Suprapubic skin (tissue), 4 donors: ENCODE data around the gene SSTR4.

Experiments
- POLR2A ChIP-seq, 2 donors: fragments of 450-650 bp; IDR thresholded peaks; one replicate each; pipeline ENCODE4 v1.6.1; 2017; ENCODE audit warnings: antibody characterized with exemption in 2 of 2, mild to moderate bottlenecking in 2 of 2, moderate library complexity in 2 of 2
- POLR2AphosphoS5 ChIP-seq, 3 donors: sonication (generic); formaldehyde crosslinking; IDR thresholded peaks; one replicate each; pipeline ENCODE4 v1.6.1; 2017; ENCODE audit warnings: antibody characterized with exemption in 3 of 3
- TF ChIP-seq, protein P1 (sequence below), 2 donors: fragments of 200-600 bp in 1 of 2; fragments of 450-650 bp in 1 of 2; sonication (generic) in 1 of 2; IDR thresholded peaks; one replicate each; pipeline ENCODE4 v1.5.1; 2016 to 2019; ENCODE audit warnings: antibody characterized with exemption in 2 of 2, mild to moderate bottlenecking in 1 of 2, moderate library complexity in 1 of 2

DNA sequence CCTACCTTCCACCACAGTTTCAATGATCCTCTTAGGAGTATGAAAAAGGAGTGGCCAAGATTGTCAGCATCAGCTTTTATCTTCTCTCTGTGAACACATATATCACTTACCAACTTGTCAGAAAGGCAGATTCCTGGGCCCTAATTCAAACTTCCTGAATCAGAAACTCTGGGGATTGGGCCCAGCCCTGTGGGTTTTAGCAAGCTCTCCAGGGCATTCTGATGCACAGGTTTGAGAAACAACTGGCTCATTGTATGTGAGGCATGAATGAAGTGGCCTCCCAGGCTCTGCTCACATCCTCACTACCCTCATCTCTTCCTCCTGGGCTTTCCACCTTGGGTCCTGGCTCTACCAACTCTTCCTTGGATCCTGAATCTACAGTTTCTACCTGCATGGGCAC, 27.5 kb downstream of the SSTR4 start:
- TF ChIP-seq, protein P1, sequence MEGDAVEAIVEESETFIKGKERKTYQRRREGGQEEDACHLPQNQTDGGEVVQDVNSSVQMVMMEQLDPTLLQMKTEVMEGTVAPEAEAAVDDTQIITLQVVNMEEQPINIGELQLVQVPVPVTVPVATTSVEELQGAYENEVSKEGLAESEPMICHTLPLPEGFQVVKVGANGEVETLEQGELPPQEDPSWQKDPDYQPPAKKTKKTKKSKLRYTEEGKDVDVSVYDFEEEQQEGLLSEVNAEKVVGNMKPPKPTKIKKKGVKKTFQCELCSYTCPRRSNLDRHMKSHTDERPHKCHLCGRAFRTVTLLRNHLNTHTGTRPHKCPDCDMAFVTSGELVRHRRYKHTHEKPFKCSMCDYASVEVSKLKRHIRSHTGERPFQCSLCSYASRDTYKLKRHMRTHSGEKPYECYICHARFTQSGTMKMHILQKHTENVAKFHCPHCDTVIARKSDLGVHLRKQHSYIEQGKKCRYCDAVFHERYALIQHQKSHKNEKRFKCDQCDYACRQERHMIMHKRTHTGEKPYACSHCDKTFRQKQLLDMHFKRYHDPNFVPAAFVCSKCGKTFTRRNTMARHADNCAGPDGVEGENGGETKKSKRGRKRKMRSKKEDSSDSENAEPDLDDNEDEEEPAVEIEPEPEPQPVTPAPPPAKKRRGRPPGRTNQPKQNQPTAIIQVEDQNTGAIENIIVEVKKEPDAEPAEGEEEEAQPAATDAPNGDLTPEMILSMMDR (IDR thresholded peaks at IDR 0.05), result no peak
- TF ChIP-seq POLR2AphosphoS5 (IDR thresholded peaks at IDR 0.05) (no peak), POLR2A (IDR thresholded peaks at IDR 0.05) (no peak)
